HG02623 (cell line): Measurements from ENCODE around the gene LPAR1.

Source experiments
- ATAC-seq: cut with Tn5 transposase; IDR thresholded peaks from one replicate; pipeline ENCODE4 v1.9.1; 2021; ENCODE audit warnings: moderate library complexity; ENCODE audit not compliant: unreplicated experiment

The LPAR1 gene

DNA sequence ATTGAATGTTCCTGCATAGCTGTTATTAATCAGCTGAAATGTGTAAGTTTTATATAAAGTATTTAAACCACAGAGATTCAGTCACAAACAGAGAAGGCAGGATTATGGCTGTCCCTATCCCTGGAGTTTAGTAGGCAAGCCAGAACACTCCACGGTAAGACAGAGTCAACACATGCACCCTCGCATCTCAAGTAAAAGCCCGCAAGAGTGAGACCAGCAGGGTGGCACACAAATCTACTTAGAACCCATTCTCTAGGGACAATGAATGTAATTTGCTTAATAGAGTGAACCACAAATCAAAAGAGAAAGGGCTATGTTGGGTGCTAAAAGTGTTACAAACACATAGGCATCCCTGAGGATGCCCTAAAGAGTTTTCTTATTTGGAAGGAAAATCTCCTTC, 35.1 kb downstream of the LPAR1 start:
- no peak for ATAC-seq

DNA sequence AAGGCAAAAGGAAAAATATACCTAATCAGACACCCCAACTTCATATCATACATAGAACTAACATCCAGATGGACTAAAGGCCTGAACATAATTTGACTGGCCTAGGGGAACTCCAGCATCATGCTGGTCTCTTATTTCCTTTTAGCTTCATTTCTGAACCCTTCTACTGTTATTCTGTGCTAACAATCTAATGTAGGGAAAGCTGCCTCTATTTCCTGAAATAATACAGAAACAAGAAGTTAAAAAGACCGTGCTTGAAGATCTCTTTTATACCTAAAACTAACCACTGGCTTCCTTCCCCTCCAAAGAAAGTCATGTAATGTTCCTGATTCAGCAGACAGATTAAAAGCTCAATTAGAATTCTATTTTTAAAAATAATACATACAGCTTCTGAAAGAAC, 36.7 kb downstream of the LPAR1 start:
- ATAC-seq, result no peak

DNA sequence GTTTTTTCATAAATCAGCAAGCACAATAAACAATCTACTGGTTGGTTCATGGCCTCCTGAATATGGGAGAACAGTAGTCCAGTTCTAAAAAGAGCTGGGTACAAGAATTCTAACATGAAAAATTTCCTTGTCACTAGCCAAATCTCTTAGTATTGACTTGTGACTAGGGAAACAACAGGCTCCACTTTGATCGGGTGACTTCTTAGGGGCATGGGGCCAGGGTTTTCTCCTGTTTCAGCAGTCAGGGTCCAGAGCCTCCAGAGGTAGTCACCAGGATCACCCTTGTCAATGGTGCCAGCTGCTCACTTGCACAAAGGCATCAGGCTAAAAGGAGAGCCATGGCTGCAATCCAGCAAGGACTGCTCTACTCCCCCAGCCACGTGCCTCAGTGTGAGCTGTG, 38.1 kb downstream of the LPAR1 start:
- ATAC-seq, result no peak

DNA sequence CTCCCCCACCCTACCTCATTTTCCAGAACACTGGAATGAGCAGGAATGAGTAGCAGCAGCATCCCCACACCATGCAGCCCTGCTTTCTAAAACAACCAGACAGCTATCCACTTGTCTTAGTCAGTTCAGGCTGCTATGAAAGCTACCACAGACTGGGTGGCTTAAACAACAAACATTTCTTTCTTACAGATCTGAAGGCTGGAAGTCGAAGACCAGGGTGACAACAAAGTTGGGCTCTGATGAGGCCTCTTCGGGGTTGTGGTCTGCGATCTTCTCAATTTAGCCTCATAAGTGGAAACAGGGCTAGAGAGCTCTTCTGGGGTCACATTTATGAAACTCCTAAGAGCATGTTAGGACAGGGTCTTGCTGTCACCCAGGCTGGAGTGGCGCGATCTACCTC, 38.9 kb downstream of the LPAR1 start:
- ATAC-seq, result no peak

DNA sequence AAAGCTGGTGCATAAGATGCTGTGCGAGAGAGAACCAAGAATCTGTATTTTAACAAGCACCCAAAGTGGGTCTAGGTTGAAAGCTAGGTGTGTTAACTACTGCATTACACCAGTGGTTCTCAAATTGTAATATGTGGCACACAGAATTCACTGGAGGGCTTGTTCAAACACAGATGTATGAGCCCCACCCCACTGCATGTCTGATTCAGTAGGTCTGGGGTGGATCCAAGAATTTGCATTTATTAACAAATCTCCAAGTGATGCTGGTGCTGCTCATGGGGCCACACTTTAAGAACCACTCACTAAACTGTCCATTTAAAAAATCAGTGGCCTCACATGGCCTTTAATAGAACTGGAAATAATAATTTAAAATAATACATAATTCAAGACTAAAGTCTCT, 40.4 kb downstream of the LPAR1 start:
- ATAC-seq, result no peak

DNA sequence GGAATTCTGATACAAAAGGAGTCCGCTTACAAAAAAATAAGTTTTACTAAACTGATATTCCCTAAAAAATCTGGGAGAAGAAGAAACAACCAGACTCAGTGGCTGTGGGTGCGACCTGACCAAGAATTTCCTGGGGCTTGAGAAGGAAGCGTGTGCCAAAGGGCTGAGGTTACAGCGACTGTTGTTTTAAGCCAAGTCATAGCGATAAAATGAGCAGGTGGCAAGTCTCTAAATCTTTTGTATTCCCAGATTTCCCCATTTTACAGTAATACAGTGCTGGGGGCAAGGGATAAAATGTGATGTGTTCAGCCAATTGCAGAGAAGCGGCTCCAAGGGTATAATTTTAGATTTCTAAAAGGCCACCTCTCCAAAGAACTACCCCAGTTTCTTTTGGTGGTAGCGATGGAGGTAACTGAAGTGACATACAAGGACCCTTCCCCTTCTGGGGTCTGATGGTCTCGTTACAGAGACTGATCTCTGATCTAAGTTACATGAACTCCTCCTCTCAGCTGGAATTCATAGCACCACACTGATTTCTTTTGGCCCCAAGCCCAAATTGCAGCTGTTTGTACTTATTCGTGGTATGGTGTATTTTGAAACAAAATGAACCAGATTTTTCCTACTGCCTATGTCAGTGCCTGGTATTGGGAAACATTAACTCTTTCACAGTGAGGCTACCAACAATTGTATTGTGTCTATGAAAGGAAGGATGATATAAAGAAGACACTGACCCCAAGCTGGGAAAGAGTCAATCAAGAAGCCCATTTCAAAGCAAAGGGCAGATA, 41.6 kb downstream of the LPAR1 start:
- no peak for ATAC-seq

DNA sequence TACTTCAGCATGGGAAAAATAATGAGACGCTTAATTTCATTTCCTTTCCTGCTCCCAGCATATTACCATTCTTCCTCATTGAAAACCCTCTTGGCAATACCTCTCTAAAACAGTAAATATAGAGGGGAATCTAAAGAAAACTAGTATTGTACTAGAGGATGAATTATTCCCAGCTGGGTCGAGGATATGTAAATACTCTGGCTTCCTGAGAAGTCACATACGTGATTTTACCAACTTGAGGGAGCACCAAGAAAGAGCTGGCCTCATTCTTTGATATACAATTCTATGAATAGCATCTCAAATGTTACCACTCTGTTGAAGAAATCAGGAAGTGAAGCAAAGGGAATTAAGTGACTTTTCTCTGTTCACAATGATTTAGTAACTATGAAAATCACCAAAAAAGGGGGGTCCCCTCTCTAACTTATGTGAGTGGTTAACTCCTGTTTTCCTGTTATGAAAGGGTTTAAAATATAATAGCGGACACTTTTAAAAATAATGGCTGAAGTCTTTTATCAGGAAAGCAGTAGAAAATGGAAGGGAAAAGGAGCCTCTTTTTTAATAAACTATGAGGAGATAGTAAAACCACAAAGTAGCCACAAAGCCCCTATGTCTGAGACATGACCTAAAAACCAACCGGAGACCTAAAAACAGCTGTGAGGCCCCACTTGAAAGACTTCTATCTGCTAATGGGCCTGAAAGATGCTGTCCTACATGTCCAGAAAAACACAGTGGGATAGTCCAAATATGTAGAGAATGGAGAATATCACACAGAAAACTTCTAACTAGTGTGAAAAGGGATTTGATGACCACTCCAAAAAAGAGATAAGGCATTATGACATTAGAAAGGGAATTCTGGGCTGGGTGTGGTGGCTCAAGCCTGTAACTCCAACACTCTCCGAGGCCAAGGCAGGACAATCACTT, 42.6 kb downstream of the LPAR1 start:
- ATAC-seq, result no peak

DNA sequence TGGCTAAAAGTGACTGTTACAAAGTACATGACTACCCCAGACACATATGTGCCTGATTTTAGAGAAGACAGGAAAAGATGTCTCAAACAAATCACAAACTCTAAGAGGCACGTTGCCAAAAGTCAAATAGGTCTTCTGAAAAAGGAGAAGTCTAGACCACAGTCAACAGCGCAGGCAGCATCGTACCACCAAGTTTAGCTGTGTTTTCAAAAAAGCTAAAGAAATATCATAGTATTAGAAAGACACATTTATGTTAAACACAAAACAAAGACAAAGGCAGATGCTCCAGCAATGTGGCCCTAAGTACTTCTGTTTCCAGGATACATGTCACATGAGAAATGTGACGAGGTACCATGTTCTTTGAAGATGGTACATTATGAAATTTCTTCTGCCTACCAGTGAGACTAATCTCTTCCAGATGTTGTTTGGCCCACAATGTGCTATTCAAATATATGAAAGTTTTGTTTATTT, 43.5 kb downstream of the LPAR1 start:
- ATAC-seq, result no peak

DNA sequence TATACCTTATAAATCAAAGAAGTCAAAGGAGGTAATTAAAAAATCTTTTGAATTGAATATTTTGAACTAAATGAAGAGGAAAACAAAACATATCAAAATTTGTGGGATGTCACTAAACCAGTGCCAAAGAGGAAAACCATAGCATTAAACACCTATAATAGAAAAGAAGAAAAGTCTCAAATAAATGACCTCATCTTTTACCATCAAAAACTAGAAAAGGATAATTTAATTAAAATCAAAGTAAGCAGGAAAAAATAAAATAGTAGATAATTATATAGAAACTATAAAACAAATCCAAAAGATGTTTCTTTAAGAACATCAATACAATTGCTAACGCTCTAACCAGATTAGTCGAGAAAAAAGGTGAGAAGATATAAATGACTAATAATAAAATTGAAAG, 47.8 kb downstream of the LPAR1 start:
- no peak for ATAC-seq

DNA sequence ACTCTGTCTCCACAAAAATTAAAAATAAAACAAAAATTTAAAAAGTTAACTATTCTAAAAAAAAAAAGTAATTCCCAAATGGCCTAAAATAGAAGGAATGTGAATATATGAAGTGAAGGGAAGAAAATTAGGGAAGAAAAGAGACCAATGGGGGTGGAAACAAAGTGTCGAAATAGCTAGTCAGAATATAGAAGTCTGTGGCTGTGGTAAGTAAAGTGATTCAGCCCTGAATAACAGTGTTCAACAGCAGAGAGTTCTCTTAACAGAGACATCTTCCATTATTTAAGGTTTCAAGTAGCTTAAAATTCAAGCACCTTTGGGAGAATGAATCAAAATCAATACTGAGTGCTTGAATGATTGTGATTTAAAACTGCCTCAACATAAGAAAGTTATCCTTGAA, 51.7 kb downstream of the LPAR1 start:
- no peak for ATAC-seq

DNA sequence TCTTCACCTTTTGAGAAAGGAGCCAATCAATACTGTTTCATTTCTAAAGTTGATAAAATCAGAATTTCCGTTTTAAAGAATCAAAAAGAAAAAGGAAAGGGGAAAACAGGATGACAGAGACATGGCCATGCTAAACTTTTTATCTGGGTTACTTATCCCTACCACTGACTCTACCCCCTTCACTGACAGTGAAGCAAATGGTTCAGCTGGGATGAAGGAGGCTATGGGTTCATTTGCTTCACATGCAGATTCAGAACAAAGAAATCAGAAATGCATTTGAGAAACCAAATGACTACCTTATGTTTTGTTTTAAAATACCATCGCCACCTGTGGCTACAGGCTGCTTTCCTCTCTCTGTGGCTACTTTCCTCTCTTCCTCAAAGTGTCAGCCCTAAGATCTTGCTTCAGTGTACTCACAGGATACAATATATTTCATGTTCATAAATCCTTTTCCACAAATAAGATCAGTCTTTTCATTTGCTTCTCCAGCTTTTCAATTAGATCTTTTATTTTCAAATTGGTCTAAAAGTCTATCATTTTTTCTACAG, 53.3 kb downstream of the LPAR1 start:
- ATAC-seq, result no peak

DNA sequence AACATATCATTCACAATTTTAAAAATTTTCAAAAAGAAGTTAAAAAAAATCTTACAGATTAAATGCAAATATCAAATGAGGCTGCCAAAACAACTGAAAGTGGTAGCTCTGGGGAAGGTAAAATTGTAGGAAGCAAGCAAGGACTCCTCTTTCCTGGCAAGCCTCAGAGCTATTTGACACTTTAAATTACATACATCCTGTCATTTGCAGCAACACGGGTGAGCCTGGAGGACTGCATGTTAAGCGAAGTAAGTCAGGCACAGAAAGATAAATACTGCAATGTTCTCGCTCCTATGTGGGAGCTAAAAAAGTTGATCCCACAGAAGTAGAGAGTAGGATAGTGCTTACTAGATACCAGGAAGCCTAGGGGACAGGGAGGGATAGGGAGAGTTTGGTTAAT, 58.0 kb downstream of the LPAR1 start:
- ATAC-seq, result no peak

DNA sequence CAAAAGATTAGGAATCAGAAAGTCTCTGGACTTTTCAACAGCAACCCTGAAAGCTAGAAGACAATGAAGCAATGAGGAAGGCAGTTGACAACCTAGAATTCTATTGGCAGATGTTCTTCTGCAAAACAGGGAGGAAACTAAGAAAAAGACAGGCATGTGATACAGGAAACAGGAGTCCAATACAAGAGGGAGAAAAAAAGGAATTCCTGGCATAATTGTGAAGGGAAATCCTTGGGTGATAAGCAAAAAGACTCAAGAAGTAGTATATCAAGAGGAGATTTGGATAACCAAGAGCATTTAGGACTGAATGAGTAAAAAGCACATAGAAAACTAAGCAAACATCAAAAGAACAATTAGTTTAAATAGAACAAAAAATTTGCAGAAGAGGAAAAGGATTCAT, 58.6 kb downstream of the LPAR1 start:
- no peak for ATAC-seq

DNA sequence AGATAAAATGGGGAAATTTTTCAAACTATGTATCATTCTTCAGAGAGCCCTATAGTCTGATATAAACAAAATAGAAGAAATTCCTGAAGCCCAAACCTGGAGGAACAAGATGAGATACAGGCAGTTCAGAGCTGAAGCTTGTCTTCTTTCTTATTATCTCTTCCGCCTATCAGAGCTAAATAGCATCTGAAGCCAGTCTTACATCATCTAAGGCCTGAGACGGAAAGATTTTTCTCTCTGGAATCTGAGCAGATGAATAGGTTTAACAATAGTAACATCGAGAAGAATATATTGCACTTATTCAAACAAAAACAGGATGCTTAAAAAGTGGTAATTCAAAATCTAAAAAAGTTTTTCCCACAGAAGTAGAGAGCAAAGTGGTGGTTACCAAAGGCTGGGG, 59.8 kb downstream of the LPAR1 start:
- no peak for ATAC-seq

DNA sequence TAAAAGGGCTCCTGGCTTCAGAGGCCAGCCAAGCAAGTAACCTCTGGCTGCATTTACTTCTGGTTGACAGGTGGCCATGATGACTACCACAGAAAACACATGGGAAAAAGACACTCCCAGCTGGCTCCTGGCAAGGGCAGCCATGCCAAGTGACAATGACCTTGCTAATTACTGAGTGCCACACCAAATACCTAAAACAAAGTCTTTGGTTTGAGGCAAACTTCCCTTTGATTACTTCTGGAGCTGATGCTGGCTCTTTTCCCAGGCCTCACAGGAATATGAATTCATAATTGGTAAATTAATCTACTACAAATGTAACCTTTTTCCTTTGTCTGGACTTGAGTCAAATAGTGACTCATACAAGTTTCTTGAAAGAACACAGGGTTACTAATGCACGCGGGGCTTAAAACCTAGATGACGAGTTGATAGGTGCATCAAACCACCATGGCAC, 61.0 kb downstream of the LPAR1 start:
- ATAC-seq, result no peak

DNA sequence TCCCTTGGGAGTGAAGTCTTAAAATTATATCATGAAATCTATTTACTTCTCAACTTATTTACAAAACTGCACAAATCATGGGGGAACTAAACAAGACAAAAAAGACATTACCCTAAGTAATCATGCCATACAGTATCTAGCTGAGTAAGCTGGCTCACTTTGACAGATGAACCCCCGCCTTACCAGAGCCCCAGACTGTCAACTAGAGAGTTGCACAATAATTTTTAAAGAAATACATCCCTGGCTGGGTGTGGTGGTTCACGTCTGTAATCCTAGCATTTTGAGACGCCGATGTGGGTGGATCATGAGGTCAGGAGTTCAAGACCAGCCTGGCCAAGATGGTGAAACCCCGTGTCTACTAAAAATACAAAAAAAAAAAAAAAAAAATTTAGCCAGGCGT, 62.3 kb downstream of the LPAR1 start:
- ATAC-seq, result no peak

DNA sequence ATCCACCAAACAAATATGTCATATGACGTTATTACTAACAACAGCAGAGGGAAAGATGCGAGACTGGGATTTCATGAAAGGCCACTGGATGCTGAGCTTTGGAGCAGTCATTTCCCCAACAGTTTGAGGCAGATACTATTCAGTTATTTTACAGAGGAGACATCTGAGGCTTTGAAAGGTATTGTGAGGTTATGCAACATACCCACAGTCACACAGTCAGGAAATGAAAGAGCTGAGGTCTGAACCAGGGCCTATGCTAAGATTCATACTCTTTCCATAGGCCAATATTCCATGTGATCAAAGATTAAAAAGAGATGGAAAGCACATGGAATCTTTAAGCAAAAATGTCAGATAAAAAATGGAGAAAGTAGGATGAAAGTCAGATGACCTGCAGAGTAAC, 63.0 kb downstream of the LPAR1 start:
- no peak for ATAC-seq

DNA sequence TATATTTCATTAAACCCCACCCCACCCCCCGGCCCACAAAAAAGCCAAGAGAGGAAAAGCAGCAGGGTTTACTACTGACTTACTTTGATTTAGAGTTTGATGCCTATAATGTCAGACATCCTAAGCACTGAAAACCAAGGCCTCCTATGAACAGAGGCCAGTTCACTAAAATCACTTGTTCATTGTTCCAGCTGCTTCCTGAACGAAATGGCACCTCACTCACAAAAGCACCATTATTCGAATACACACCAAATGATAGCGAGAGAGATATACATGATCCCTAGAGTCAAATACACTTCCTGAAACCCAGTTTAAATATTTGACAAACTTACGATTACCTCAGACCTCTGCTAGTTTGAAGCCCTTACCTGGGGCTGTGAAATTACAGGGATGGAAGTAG, 66.6 kb downstream of the LPAR1 start:
- ATAC-seq, result no peak

DNA sequence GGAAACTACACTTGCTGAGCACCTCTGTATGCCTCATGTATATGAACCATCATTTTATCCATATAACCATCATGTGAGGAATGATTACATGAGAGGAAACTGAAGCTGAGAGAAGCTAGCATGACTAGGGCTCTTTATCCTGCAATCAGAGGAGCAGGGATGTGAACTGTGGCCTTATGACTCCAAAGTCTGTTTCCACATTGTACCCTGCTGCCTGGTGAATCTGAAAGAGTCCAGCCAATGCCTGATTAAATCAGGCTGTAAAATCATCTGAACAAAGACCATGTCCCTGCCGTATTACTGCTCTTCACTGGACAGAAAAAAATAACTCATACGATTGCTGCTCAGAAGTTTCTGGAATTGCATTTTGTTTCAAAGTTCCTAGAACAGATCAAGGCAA, 67.0 kb downstream of the LPAR1 start:
- ATAC-seq, result no peak

DNA sequence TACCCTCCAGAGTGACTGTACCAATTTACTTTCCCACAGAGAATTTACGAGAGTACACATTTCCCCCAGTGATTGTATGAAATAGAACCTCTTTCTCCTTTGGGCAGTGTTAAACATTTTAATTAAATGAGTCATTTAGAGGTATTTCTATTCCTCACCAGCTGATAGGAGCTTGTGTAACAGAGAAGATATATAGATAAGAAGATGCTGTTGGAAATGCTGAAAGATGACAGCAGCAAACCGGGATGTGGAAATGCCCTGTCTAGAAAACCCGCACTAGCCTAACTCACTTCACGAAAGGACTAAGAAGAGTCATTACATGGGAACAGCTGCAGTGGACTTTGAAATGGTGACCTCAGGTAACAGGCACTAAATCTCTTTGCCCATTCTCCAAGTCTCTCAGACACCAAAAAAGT, 68.3 kb downstream of the LPAR1 start:
- ATAC-seq, result no peak

DNA sequence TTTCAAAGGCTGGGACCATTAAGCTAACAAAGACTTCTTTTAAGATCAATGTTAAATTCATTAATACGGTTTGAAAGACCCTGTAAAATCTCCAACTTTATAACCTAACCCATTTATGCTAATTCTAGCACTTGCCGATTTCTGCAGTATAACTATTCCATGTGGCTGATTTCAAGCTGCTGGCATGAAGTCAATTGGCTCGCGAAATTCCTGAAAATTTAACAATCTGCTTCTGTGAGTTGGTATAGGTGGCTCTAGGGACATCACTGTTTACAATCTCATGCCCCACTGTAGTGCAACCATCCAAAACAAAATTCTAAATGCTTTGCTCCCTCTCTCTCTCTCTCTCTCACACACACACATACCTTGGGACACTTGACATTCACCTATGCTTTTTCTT, 70.2 kb downstream of the LPAR1 start:
- ATAC-seq, result no peak

DNA sequence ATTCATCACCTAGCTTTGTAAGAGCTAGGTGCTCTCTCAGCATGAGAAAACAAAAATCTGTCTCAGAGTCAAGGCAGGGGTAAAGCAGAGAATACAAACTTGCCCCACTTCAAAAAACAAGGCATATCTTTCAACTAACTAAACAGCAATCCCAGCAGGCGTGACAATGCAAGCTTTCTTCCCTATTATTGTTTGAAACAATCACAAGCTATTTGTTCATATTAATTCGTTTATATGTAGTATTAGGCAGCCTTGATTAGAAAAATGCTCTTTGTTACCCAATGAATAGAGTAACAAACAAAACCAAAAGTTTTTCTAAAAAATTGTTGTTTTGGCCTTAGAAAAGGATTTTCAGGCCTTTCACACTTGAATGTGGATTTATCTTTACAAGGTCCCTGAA, 71.1 kb downstream of the LPAR1 start:
- no peak for ATAC-seq
